Breast epithelium (tissue), 4 donors: Measurements from ENCODE around the gene FNDC10. TPM values are rescaled to one million over a fixed set of nuclear protein-coding genes. Genes with fewer than 3 reads are reported as not detected.

Experiments
- DNase-seq, 2 donors: peaks; one replicate each; pipeline ENCODE4 v3.0.0-alpha.2; 2019; ENCODE audit warnings: low spot score in 2 of 2
- H3K27ac ChIP-seq, 2 donors: fragments of 200-600 bp; sonication (generic) in 1 of 2; one replicate each; pipeline ENCODE4 v1.5.1; 2016 to 2019; ENCODE audit warnings: mild to moderate bottlenecking in 1 of 2
- H3K27me3 ChIP-seq, 2 donors: fragments of 200-600 bp; sonication (generic) in 1 of 2; one replicate each; pipeline versions ENCODE4 v1.5.1 to v1.6.0; 2017 to 2019; ENCODE audit warnings: control low read depth in 1 of 2, mild to moderate bottlenecking in 1 of 2
- H3K36me3 ChIP-seq: fragments of 200-600 bp; one replicate; pipeline ENCODE4 v1.5.1; 2019
- H3K4me1 ChIP-seq, 2 donors: fragments of 200-600 bp; sonication (generic); one replicate each; pipeline ENCODE4 v1.5.1; 2016 to 2019; ENCODE audit warnings: control low read depth in 1 of 2
- H3K4me3 ChIP-seq, 3 donors: fragments of 200-600 bp; sonication (generic); 1 replicate in 2 of 3; 2 replicates in 1 of 3; pipeline ENCODE4 v1.5.1; 2016 to 2019; ENCODE audit warnings: mild to moderate bottlenecking in 3 of 3, moderate library complexity in 2 of 3
- H3K9me3 ChIP-seq, 2 donors: fragments of 200-600 bp; sonication (generic) in 1 of 2; one replicate each; pipeline ENCODE4 v1.5.1; 2016 to 2019; ENCODE audit warnings: control low read depth in 1 of 2
- CTCF ChIP-seq, 3 donors: fragments of 450-650 bp; IDR thresholded peaks; one replicate each; pipeline ENCODE4 v1.5.1; 2016 to 2017; ENCODE audit warnings: antibody characterized with exemption in 3 of 3, mild to moderate bottlenecking in 3 of 3, moderate library complexity in 3 of 3
- POLR2A ChIP-seq: fragments of 450-650 bp; IDR thresholded peaks from one replicate; pipeline ENCODE4 v1.6.1; 2016; ENCODE audit warnings: antibody characterized with exemption, mild to moderate bottlenecking, moderate library complexity
- POLR2AphosphoS5 ChIP-seq, 3 donors: sonication (generic); formaldehyde crosslinking; IDR thresholded peaks; one replicate each; pipeline ENCODE4 v1.6.1; 2017; ENCODE audit warnings: antibody characterized with exemption in 3 of 3
- intact Hi-C: fragments of 100-400 bp; cut with DNase I; formaldehyde crosslinking; loops from one replicate; pipeline ENCODE4 v1.15.1; 2023; ENCODE audit warnings: low total_unique reads
- total RNA-seq, 3 donors: library from RNA; depleted of rRNA; stranded (reverse); fragments of >200 nt; gene quantifications; one replicate each; pipeline ENCODE4 v1.1.0, GENCODE V29; 2016

FNDC10 gene
- total RNA-seq, 3 donors from 2014 or later: 0.48 to 2.9 (median 0.98) TPM

GRCh38 chr1:1567152-1567875 lies 32.6 kb downstream of the FNDC10 start:
- no peaks in the 10 kb centered on the region for H3K4me1 ChIP-seq

DNA sequence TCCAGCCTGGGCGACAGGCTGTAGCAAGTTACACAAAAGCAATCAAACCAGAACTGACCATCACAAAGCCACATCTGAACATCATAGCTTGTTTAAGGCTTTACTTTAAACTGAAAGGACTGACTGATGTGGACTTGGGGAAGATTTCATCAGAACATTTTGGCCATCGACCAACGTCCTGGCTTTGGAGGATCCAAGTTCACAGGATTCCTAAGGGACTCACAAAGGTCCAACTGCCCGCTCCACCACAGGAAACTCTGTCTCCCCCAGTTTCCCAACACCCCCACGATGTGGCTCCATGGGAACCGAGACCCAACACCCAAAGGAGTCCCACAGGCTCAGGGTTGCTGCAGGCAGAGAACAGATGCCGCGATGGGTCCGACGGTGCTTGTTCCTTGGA lies 34.6 kb downstream of the FNDC10 start:
- Histone ChIP-seq H3K36me3 (no peaks in the 10 kb centered on the region), H3K27ac (no peak overlapping the region), H3K4me1 (no peaks in the 10 kb centered on the region), H3K27me3 (no peaks in the 10 kb centered on the region), H3K9me3 (no peaks in the 10 kb centered on the region), H3K4me3 (no peak overlapping the region)
- no peak for DNase-seq
- TF ChIP-seq POLR2A: no peak
- TF ChIP-seq CTCF (IDR thresholded peaks at IDR 0.05): no peak
- TF ChIP-seq POLR2AphosphoS5 (IDR thresholded peaks at IDR 0.05): no peak
- intact Hi-C loops: no loop called here

More at GRCh38 chr1:1567152-1567875, 32.6 kb downstream of the FNDC10 start:
- Histone ChIP-seq H3K36me3 (no peaks in the 10 kb centered on the region), H3K27ac (no peak overlapping the region), H3K9me3 (no peaks in the 10 kb centered on the region), H3K27me3 (no peaks in the 10 kb centered on the region), H3K4me3 (no peak overlapping the region)
- TF ChIP-seq CTCF (IDR thresholded peaks at IDR 0.05): no peak
- TF ChIP-seq POLR2A: no peak
- no peak for TF ChIP-seq POLR2AphosphoS5 (IDR thresholded peaks at IDR 0.05)
- intact Hi-C loops: no loop called here
- DNase-seq: no peak

GRCh38 chr1:1564268-1564667 lies 35.7 kb downstream of the FNDC10 start:
- TF ChIP-seq POLR2A (no peak), POLR2AphosphoS5 (IDR thresholded peaks at IDR 0.05) (no peak), CTCF (IDR thresholded peaks at IDR 0.05) (no peak)
- no peak overlapping the region for H3K27ac ChIP-seq
- no peaks in the 10 kb centered on the region for H3K36me3 ChIP-seq
- DNase-seq: no peak
- H3K9me3 ChIP-seq: no peaks in the 10 kb centered on the region
- H3K4me1 ChIP-seq: no peaks in the 10 kb centered on the region
- intact Hi-C loops: no loop called here
- no peak overlapping the region for H3K4me3 ChIP-seq
- no peaks in the 10 kb centered on the region for H3K27me3 ChIP-seq

DNA sequence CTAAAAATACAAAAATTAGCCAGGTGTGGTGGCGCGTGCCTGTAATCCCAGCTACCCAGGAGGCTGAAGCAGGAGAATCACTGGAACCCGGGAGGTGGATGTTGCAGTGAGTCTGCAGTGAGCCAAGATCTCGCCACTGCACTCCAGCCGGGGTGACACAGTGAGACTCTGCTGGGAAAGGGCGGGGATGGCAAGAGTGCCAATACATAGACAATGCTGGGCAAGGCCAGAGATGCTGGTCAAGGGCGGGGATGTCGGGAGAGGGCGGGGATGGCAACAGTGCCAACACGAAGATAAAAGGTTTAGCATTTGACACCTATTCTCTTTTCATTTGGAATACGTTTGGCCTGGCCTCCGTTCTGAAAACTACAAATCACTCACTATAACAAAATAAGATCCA lies 36.2 kb downstream of the FNDC10 start:
- DNase-seq: no peak
- Histone ChIP-seq H3K36me3 (no peaks in the 10 kb centered on the region), H3K4me3 (no peak overlapping the region), H3K27ac (no peak overlapping the region), H3K4me1 (no peaks in the 10 kb centered on the region), H3K9me3 (no peaks in the 10 kb centered on the region), H3K27me3 (no peaks in the 10 kb centered on the region)
- intact Hi-C loops: no loop called here
- no peak for TF ChIP-seq POLR2A
- TF ChIP-seq CTCF (IDR thresholded peaks at IDR 0.05): no peak
- no peak for TF ChIP-seq POLR2AphosphoS5 (IDR thresholded peaks at IDR 0.05)

DNA sequence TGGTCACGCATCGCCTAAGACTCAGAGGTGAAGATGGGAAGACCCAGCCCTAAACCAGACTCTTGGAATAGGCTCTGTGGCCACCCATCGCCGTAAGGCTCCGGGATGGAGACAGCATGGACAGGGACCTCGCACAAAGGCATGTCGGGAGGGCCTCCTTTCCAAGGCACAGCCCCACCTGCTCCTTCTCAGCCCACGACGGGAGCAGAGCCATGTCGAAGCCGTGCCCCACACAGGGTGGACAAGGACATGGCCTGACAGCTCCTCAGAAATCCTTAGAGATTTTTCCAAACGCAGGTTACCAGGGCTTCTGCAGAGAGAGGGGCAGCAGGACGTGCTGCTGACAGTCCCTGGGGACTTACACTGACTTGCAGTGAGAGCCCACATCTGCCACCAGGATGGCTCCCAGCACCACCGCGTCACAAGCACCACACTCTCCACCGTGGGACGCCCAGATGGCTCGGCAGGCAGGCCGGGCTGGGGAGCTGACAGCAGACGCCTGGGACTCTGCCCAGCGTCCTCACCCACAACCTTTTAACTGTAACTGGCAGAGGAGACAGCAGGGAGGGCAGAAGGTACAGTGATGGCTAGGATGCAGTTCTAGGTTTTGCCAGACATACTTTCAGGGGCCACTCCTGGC lies 37.3 kb downstream of the FNDC10 start:
- intact Hi-C loops: no loop called here
- Histone ChIP-seq H3K36me3 (no peaks in the 10 kb centered on the region), H3K4me1 (no peaks in the 10 kb centered on the region), H3K4me3 (no peak overlapping the region), H3K9me3 (no peaks in the 10 kb centered on the region), H3K27ac (no peak overlapping the region), H3K27me3 (no peaks in the 10 kb centered on the region)
- TF ChIP-seq POLR2A (no peak), CTCF (IDR thresholded peaks at IDR 0.05) (no peak), POLR2AphosphoS5 (IDR thresholded peaks at IDR 0.05) (no peak)
- DNase-seq: no peak
